GM23338 (cell line): ENCODE measurements around the gene SYK. TPM values are rescaled to one million over a fixed set of nuclear protein-coding genes. Genes with fewer than 3 reads are reported as not detected.

ENCODE experiments used
- ATAC-seq: fragments of 200-7000 bp; cut with Tn5 transposase; 3 replicates; pipeline ENCODE4 v1.9.1; 2020
- DNase-seq: peaks from one replicate; pipeline ENCODE4 v3.0.0-alpha.2; 2015; ENCODE audit warnings: low spot score
- H2AFZ ChIP-seq: fragments of 200-600 bp; sonication (generic); 2 replicates; pipeline ENCODE4 v1.8.0; 2016; ENCODE audit warnings: antibody characterized with exemption, mild to moderate bottlenecking, moderate library complexity
- H3F3A ChIP-seq: fragments of 200-600 bp; sonication (generic); replicated peaks from 2 replicates; pipeline ENCODE4 v1.8.0; 2017; ENCODE audit warnings: antibody characterized with exemption, mixed run types, low read depth
- H3K27ac ChIP-seq: fragments of 200-600 bp; sonication (generic); 2 replicates; pipeline ENCODE4 v1.6.1; 2016; ENCODE audit warnings: low read depth
- H3K27me3 ChIP-seq: fragments of 200-600 bp; sonication (generic); 2 replicates; pipeline ENCODE4 v1.8.0; 2016; ENCODE audit warnings: mild to moderate bottlenecking, mixed run types, moderate library complexity; ENCODE audit not compliant: insufficient read depth
- H3K36me3 ChIP-seq: fragments of 200-600 bp; sonication (generic); 2 replicates; pipeline ENCODE4 v1.8.0; 2016; ENCODE audit warnings: mild to moderate bottlenecking; ENCODE audit not compliant: insufficient read depth
- H3K4me1 ChIP-seq: fragments of 200-600 bp; sonication (generic); 2 replicates; pipeline ENCODE4 v1.8.0; 2016; ENCODE audit warnings: mild to moderate bottlenecking, moderate library complexity; ENCODE audit not compliant: insufficient read depth
- H3K4me2 ChIP-seq: fragments of 200-600 bp; sonication (generic); 2 replicates; pipeline ENCODE4 v1.7.1; 2017; ENCODE audit warnings: mixed run types
- H3K4me3 ChIP-seq: fragments of 200-600 bp; sonication (generic); 2 replicates; pipeline ENCODE4 v1.6.1; 2016; ENCODE audit warnings: mixed run types
- H3K79me2 ChIP-seq: fragments of 200-600 bp; sonication (generic); replicated peaks from 2 replicates; pipeline ENCODE4 v1.8.0; 2017; ENCODE audit warnings: mild to moderate bottlenecking; ENCODE audit not compliant: insufficient read depth
- H3K9me2 ChIP-seq: fragments of 200-600 bp; sonication (generic); 2 replicates; pipeline ENCODE4 v1.8.0; 2017; ENCODE audit not compliant: insufficient read depth
- H4K20me1 ChIP-seq: fragments of 200-600 bp; sonication (generic); replicated peaks from 2 replicates; pipeline ENCODE4 v1.8.0; 2017; ENCODE audit warnings: mild to moderate bottlenecking; ENCODE audit not compliant: insufficient read depth
- H3K27ac Mint-ChIP-seq: 2 replicates; pipeline ENCODE4 v1.8.0; 2020; ENCODE audit warnings: inconsistent platforms, mild to moderate bottlenecking, moderate library complexity, mixed read lengths
- H3K27me3 Mint-ChIP-seq: 3 replicates; pipeline ENCODE4 v1.8.0; 2022; ENCODE audit warnings: low read depth, mild to moderate bottlenecking, moderate library complexity, mixed read lengths, inconsistent platforms; ENCODE audit not compliant: insufficient read depth, poor library complexity
- H3K36me3 Mint-ChIP-seq: 3 replicates; pipeline ENCODE4 v1.8.0; 2021; ENCODE audit warnings: low read depth, mild to moderate bottlenecking, inconsistent platforms, moderate library complexity, mixed read lengths
- H3K4me1 Mint-ChIP-seq: 3 replicates; pipeline ENCODE4 v1.8.0; 2020; ENCODE audit warnings: mild to moderate bottlenecking, inconsistent platforms, mixed read lengths
- H3K4me3 Mint-ChIP-seq: 3 replicates; pipeline ENCODE4 v1.8.0; 2021; ENCODE audit warnings: moderate library complexity, mild to moderate bottlenecking, inconsistent platforms, mixed read lengths
- H3K9me3 Mint-ChIP-seq: 3 replicates; pipeline ENCODE4 v1.8.0; 2020; ENCODE audit warnings: moderate library complexity, mild to moderate bottlenecking, inconsistent platforms, mixed read lengths
- CREB1 ChIP-seq: fragments of 250-450 bp; sonication (Bioruptor Pico); IDR thresholded peaks from 2 replicates; pipeline ENCODE4 v1.5.0; 2020; ENCODE audit warnings: low read depth, mild to moderate bottlenecking, moderate library complexity
- CTCF ChIP-seq, 2 experiments: fragments of 200-600 bp in 1 of 2; sonication (generic) in 1 of 2; conservative IDR thresholded peaks; 2 replicates each; pipeline versions ENCODE4 v1.5.1 to v1.6.1; 2016 to 2017; ENCODE audit warnings: antibody characterized with exemption in 2 of 2, low read depth in 2 of 2, mild to moderate bottlenecking in 2 of 2, moderate library complexity in 1 of 2
- EZH2phosphoT487 ChIP-seq: fragments of 200-600 bp; sonication (generic); IDR thresholded peaks from one replicate; pipeline ENCODE4 v1.8.1; 2018; ENCODE audit warnings: antibody characterized with exemption; ENCODE audit not compliant: unreplicated experiment
- JUNB ChIP-seq: IDR thresholded peaks from one replicate; pipeline ENCODE4 v1.6.1; 2016; ENCODE audit warnings: antibody characterized with exemption; ENCODE audit not compliant: unreplicated experiment
- NANOG ChIP-seq: IDR thresholded peaks from 2 replicates; pipeline ENCODE4 v1.6.1; 2016; ENCODE audit warnings: antibody characterized with exemption, borderline replicate concordance
- POLR2AphosphoS5 ChIP-seq: IDR thresholded peaks from 2 replicates; pipeline ENCODE4 v1.6.1; 2016; ENCODE audit warnings: antibody characterized with exemption, low read depth
- REST ChIP-seq: IDR thresholded peaks from one replicate; pipeline ENCODE4 v1.6.1; 2018; ENCODE audit warnings: antibody characterized with exemption; ENCODE audit not compliant: unreplicated experiment
- STAT1 ChIP-seq: IDR thresholded peaks from one replicate; pipeline ENCODE4 v1.6.1; 2016; ENCODE audit warnings: antibody characterized with exemption; ENCODE audit not compliant: unreplicated experiment
- ZNF114 ChIP-seq: fragments of 250-450 bp; sonication (Bioruptor Pico); IDR thresholded peaks from 2 replicates; pipeline ENCODE4 v1.5.0; 2020; ENCODE audit warnings: mild to moderate bottlenecking, moderate library complexity
- ZNF331 ChIP-seq: fragments of 250-450 bp; sonication (Bioruptor Pico); IDR thresholded peaks from 2 replicates; pipeline ENCODE4 v1.5.0; 2020; ENCODE audit warnings: low read depth, mild to moderate bottlenecking, moderate library complexity
- ZNF462 ChIP-seq: fragments of 250-450 bp; sonication (Bioruptor Pico); IDR thresholded peaks from 2 replicates; pipeline ENCODE4 v1.5.0; 2020; ENCODE audit warnings: mild to moderate bottlenecking, moderate library complexity
- polyA plus RNA-seq: library from polyadenylated mRNA; unstranded; fragments of >200 nt; fragmentation: Nextera tagmentation; extraction: Ambion mirVana; gene quantifications from 2 replicates; pipeline ENCODE4 v1.2.1, GENCODE V29; 2016
- total RNA-seq: library from RNA; depleted of rRNA; stranded (reverse); fragments of >200 nt; shearing (Covaris generic); gene quantifications from 2 replicates; pipeline ENCODE4 v1.2.3, GENCODE V29; 2014

Gene SYK
- total and polyA plus RNA-seq, 2 experiments from 2014 or later: 1.5 to 5.8 TPM

GRCh38 chr9:90783964-90784363, 17.7 kb upstream of the SYK start (continued):
- TF ChIP-seq CTCF (conservative IDR thresholded peaks at IDR 0.05; ENCODE audit: low read depth in 2 of 2): no peak

GRCh38 chr9:90787771-90788460, 13.7 kb upstream of the SYK start:
- Mint-ChIP-seq H3K9me3 (peaks cover 6% of the 10 kb centered on the region; the same call in 2 of the 3 replicates), H3K4me1 (peaks cover 17% of the 10 kb centered on the region), H3K4me3 (no peak overlapping the region), H3K36me3 (no peaks in the 10 kb centered on the region), H3K27me3 (peaks cover 6% of the 10 kb centered on the region), H3K27ac (no peak overlapping the region)
- no peaks in the 10 kb centered on the region for H3K27me3 ChIP-seq
- H3K4me3 ChIP-seq: no peak overlapping the region
- no peak overlapping the region for H3K4me2 ChIP-seq
- no peak overlapping the region for H2AFZ ChIP-seq
- H3K27ac ChIP-seq: no peak overlapping the region
- H3F3A ChIP-seq: no peaks in the 10 kb centered on the region
- ATAC-seq (no peak), DNase-seq (no peak)
- H3K4me1 ChIP-seq: peaks cover 12% of the 10 kb centered on the region
- H4K20me1 ChIP-seq: no peaks in the 10 kb centered on the region
- no peaks in the 10 kb centered on the region for H3K9me2 ChIP-seq
- H3K36me3 ChIP-seq: no peaks in the 10 kb centered on the region
- H3K79me2 ChIP-seq: no peaks in the 10 kb centered on the region
- TF ChIP-seq CREB1 (CRISPR knock-in tag) (no peak), JUNB (no peak), POLR2AphosphoS5 (no peak), EZH2phosphoT487 (no peak), ZNF331 (no peak), NANOG (no peak), STAT1 (no peak), CTCF (conservative IDR thresholded peaks at IDR 0.05; ENCODE audit: low read depth in 2 of 2) (no peak), ZNF114 (CRISPR knock-in tag) (no peak), REST (no peak), ZNF462 (no peak)
